HEK293 (cell line): ENCODE measurements around the gene KCNIP2.

Experiments used
- CTCF ChIA-PET: fragments of 350-600 bp; formaldehyde crosslinking; extraction: SDS; loops from one replicate; lab custom pipeline; 2021; ENCODE audit warnings: antibody characterized with exemption; lab: Yijun Ruan, JAX
- POLR2A ChIA-PET: fragments of 300-600 bp; formaldehyde crosslinking; extraction: SDS; loops from one replicate; lab custom pipeline; 2020; ENCODE audit warnings: antibody characterized with exemption, inconsistent platforms; lab: Yijun Ruan, JAX
- H3K27ac ChIP-seq: fragments of 200-500 bp; sonication (Bioruptor generic); 2 replicates; pipeline ENCODE4 v1.5.1; 2014; ENCODE audit warnings: low read depth, low read length, control low read depth, inconsistent platforms; ENCODE audit errors: extremely low read depth
- H3K36me3 ChIP-seq, 2 experiments: fragments of 200-500 bp in 1 of 2; sonication (Bioruptor generic) in 1 of 2; 1 replicate in 1 of 2; 2 replicates in 1 of 2; pipeline ENCODE4 v1.5.1; 2014 to 2017; ENCODE audit warnings: inconsistent platforms in 2 of 2, low read length in 2 of 2; ENCODE audit not compliant: control insufficient read depth in 2 of 2, insufficient read depth in 1 of 2
- H3K4me1 ChIP-seq: fragments of 200-500 bp; sonication (Bioruptor generic); 2 replicates; pipeline ENCODE4 v1.5.1; 2014; ENCODE audit warnings: mild to moderate bottlenecking, low read length, inconsistent platforms; ENCODE audit not compliant: control insufficient read depth, insufficient read depth
- H3K4me3 ChIP-seq: 2 replicates; pipeline ENCODE4 v1.5.1; 2011; ENCODE audit warnings: low read depth, mild to moderate bottlenecking, control low read depth, low read length, moderate library complexity
- H3K9me3 ChIP-seq: fragments of 200-500 bp; sonication (Bioruptor generic); 2 replicates; pipeline ENCODE4 v1.5.1; 2014; ENCODE audit warnings: low read depth, low read length, inconsistent platforms; ENCODE audit not compliant: control insufficient read depth, insufficient read depth
- AEBP2 ChIP-seq: fragments of 450-650 bp; formaldehyde crosslinking; IDR thresholded peaks from 2 replicates; pipeline ENCODE4 v1.5.1; 2016; ENCODE audit warnings: missing biosample characterization, missing genetic modification characterization, borderline replicate concordance
- BCL11B ChIP-seq: fragments of 450-650 bp; formaldehyde crosslinking; IDR thresholded peaks from 2 replicates; pipeline ENCODE4 v1.5.1; 2016; ENCODE audit warnings: low read depth, missing biosample characterization, missing genetic modification characterization
- EGR2 ChIP-seq: fragments of 450-650 bp; formaldehyde crosslinking; IDR thresholded peaks from 2 replicates; pipeline ENCODE4 v1.5.1; 2016; ENCODE audit warnings: low read depth, missing biosample characterization, missing genetic modification characterization
- ELK4 ChIP-seq: IDR thresholded peaks from 2 replicates; pipeline ENCODE4 v1.6.1; 2011; ENCODE audit warnings: mild to moderate bottlenecking, low read depth, low read length, borderline replicate concordance
- FEZF1 ChIP-seq: fragments of 450-650 bp; formaldehyde crosslinking; IDR thresholded peaks from 2 replicates; pipeline ENCODE4 v1.5.1; 2016; ENCODE audit warnings: missing biosample characterization, missing genetic modification characterization
- IKZF3 ChIP-seq: fragments of 450-650 bp; IDR thresholded peaks from 2 replicates; pipeline ENCODE4 v1.5.0; 2018; ENCODE audit warnings: missing biosample characterization, mild to moderate bottlenecking, missing genetic modification characterization, moderate library complexity
- KLF1 ChIP-seq: fragments of 450-650 bp; formaldehyde crosslinking; IDR thresholded peaks from 2 replicates; pipeline ENCODE4 v1.5.1; 2016; ENCODE audit warnings: missing biosample characterization, missing genetic modification characterization
- PBX3 ChIP-seq: sonication (generic); formaldehyde crosslinking; IDR thresholded peaks from 2 replicates; pipeline ENCODE4 v1.8.1; 2022; ENCODE audit warnings: mild to moderate bottlenecking, moderate library complexity, missing genetic modification reagents
- REPIN1 ChIP-seq: fragments of 450-650 bp; formaldehyde crosslinking; IDR thresholded peaks from 2 replicates; pipeline ENCODE4 v1.5.1; 2017; ENCODE audit warnings: missing biosample characterization, missing genetic modification characterization, low read depth
- SP2 ChIP-seq: fragments of 450-650 bp; formaldehyde crosslinking; IDR thresholded peaks from 2 replicates; pipeline ENCODE4 v1.5.1; 2016; ENCODE audit warnings: missing biosample characterization, missing genetic modification characterization
- YY1 ChIP-seq: fragments of 450-650 bp; formaldehyde crosslinking; IDR thresholded peaks from 2 replicates; pipeline ENCODE4 v1.5.1; 2018; ENCODE audit warnings: missing biosample characterization, missing genetic modification characterization
- ZEB2 ChIP-seq: fragments of 450-650 bp; formaldehyde crosslinking; IDR thresholded peaks from 2 replicates; pipeline ENCODE4 v1.5.1; 2016; ENCODE audit warnings: missing biosample characterization, missing genetic modification characterization
- ZFHX2 ChIP-seq: fragments of 450-650 bp; formaldehyde crosslinking; conservative IDR thresholded peaks from 2 replicates; pipeline ENCODE4 v1.5.1; 2016; ENCODE audit warnings: missing biosample characterization, missing genetic modification characterization
- ZFP37 ChIP-seq: fragments of 450-650 bp; formaldehyde crosslinking; IDR thresholded peaks from 2 replicates; pipeline ENCODE4 v1.5.1; 2016; ENCODE audit warnings: missing biosample characterization, missing genetic modification characterization
- ZNF133 ChIP-seq: fragments of 450-650 bp; formaldehyde crosslinking; IDR thresholded peaks from 2 replicates; pipeline ENCODE4 v1.5.1; 2016; ENCODE audit warnings: missing biosample characterization, missing genetic modification characterization
- ZNF274 ChIP-seq, 2 experiments: fragments of 200-500 bp in 1 of 2; fragments of 450-650 bp in 1 of 2; sonication (Bioruptor generic) in 1 of 2; formaldehyde crosslinking in 1 of 2; IDR thresholded peaks; 2 replicates each; pipeline versions ENCODE4 v1.5.1 to v1.6.1; 2014 to 2016; ENCODE audit warnings: borderline replicate concordance in 1 of 2, inconsistent platforms in 1 of 2, low read length in 1 of 2, missing biosample characterization in 1 of 2, missing genetic modification characterization in 1 of 2
- ZNF366 ChIP-seq: fragments of 450-650 bp; formaldehyde crosslinking; conservative IDR thresholded peaks from 2 replicates; pipeline ENCODE4 v1.5.1; 2016; ENCODE audit warnings: missing biosample characterization, missing genetic modification characterization
- ZNF433 ChIP-seq: fragments of 450-650 bp; formaldehyde crosslinking; IDR thresholded peaks from 2 replicates; pipeline ENCODE4 v1.5.1; 2016; ENCODE audit warnings: missing biosample characterization, missing genetic modification characterization, low read depth
- ZNF530 ChIP-seq: fragments of 450-650 bp; formaldehyde crosslinking; IDR thresholded peaks from 2 replicates; pipeline ENCODE4 v1.5.1; 2016; ENCODE audit warnings: low read depth, missing biosample characterization, missing genetic modification characterization
- ZNF544 ChIP-seq: fragments of 450-650 bp; formaldehyde crosslinking; IDR thresholded peaks from 2 replicates; pipeline ENCODE4 v1.5.0; 2017; ENCODE audit warnings: missing biosample characterization, missing genetic modification characterization
- ZNF561 ChIP-seq: fragments of 450-650 bp; IDR thresholded peaks from 2 replicates; pipeline ENCODE4 v1.5.1; 2018; ENCODE audit warnings: missing biosample characterization, missing genetic modification characterization, borderline replicate concordance
- ZNF830 ChIP-seq: fragments of 450-650 bp; IDR thresholded peaks from 2 replicates; pipeline ENCODE4 v1.5.0; 2018; ENCODE audit warnings: missing biosample characterization, missing genetic modification characterization, low read depth, mild to moderate bottlenecking, moderate library complexity
- ZSCAN16 ChIP-seq: fragments of 450-650 bp; formaldehyde crosslinking; IDR thresholded peaks from 2 replicates; pipeline ENCODE4 v1.5.1; 2016; ENCODE audit warnings: missing biosample characterization, missing genetic modification characterization
- TF ChIP-seq, protein P1 (sequence below): fragments of 450-650 bp; formaldehyde crosslinking; IDR thresholded peaks from 2 replicates; pipeline ENCODE4 v1.5.1; 2016; ENCODE audit warnings: missing biosample characterization, missing genetic modification characterization
- TF ChIP-seq, protein P2 (sequence below): fragments of 450-650 bp; formaldehyde crosslinking; IDR thresholded peaks from 2 replicates; pipeline ENCODE4 v1.5.1; 2016; ENCODE audit warnings: missing biosample characterization, missing genetic modification characterization

Gene KCNIP2

DNA sequence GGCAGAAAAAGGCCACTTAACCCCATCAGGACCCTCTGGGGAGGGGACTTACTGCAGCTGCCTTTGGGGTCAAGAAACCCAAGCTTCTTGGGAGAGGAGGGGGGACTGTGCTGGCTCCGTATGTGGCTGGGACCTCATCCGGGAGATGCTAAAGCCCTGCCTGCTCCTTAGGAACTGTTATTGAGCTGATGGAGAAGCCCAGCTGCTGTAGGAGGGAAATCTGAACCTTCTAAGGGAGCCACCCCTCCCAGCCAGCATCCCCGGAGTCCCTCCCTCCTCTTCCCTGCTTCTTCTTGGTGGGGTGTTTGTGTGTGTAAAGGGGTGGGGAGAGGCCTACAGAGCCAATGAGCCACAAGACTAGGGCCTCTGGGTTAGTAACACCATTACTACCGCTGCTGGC lies 8.2 kb downstream of the KCNIP2 start:
- CTCF ChIA-PET = interaction anchor here (0.6 to 8.4 kb wide), 27 partner anchors 12 to 288 kb away, joined by 3 to 178 read pairs (median 3); partner anchors contain the start of genes NPM3 and OGA

DNA sequence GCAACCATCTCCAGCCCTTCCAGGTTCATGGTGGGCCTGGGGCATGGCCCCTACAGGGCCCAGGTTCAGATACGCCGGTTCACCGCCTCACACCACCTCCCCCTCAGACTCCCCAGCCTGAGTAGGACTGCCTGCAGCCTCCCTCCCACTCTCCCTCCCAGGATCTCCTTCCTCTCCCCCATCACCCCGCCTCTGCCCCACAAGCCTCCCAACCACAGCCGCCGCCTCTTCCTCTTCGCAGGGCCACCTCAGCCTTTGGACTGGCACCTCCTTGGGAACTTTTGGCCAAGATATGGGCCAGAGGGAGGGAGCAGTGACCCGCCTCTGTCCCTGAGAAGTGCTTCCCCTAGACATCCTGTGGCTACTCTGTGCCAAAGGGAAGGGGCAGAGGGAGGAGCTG lies 9.3 kb downstream of the KCNIP2 start:
- CTCF ChIA-PET = interaction anchor here (2.3 to 8.4 kb wide), 2 partner anchors 15 to 174 kb away, joined by 17 to 178 read pairs; partner anchors contain the start of gene OGA
- Histone ChIP-seq H3K27ac (no peak overlapping the region), H3K4me1 (peaks cover 7% of the 10 kb centered on the region), H3K36me3 (no peaks in the 10 kb centered on the region), H3K4me3 (no peak overlapping the region), H3K9me3 (no peaks in the 10 kb centered on the region)
- POLR2A ChIA-PET = no interaction called here
- no peak for TF ChIP-seq ZNF274 (IDR thresholded peaks at IDR 0.05; ENCODE audit: low read length)
- no peak for TF ChIP-seq ZNF274 (tag by site-specific recombination; IDR thresholded peaks at IDR 0.05; ENCODE audit: borderline replicate concordance)
- TF ChIP-seq BCL11B = no peak
- no peak; the same call in 1 of the 2 replicates for TF ChIP-seq SP2 (tag by site-specific recombination)
- TF ChIP-seq FEZF1 (tag by site-specific recombination) = no peak
- TF ChIP-seq ZNF530 (tag by site-specific recombination) = no peak
- TF ChIP-seq ZNF366 = no peak
- TF ChIP-seq, protein P1, sequence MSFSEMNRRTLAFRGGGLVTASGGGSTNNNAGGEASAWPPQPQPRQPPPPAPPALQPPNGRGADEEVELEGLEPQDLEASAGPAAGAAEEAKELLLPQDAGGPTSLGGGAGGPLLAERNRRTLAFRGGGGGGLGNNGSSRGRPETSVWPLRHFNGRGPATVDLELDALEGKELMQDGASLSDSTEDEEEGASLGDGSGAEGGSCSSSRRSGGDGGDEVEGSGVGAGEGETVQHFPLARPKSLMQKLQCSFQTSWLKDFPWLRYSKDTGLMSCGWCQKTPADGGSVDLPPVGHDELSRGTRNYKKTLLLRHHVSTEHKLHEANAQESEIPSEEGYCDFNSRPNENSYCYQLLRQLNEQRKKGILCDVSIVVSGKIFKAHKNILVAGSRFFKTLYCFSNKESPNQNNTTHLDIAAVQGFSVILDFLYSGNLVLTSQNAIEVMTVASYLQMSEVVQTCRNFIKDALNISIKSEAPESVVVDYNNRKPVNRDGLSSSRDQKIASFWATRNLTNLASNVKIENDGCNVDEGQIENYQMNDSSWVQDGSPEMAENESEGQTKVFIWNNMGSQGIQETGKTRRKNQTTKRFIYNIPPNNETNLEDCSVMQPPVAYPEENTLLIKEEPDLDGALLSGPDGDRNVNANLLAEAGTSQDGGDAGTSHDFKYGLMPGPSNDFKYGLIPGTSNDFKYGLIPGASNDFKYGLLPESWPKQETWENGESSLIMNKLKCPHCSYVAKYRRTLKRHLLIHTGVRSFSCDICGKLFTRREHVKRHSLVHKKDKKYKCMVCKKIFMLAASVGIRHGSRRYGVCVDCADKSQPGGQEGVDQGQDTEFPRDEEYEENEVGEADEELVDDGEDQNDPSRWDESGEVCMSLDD = no peak
- no peak for TF ChIP-seq ZNF830 (tag by site-specific recombination)
- peak; percentile 95 for TF ChIP-seq ZFHX2 (tag by site-specific recombination)
- TF ChIP-seq EGR2 (tag by site-specific recombination) = peak; percentile 96
- TF ChIP-seq, protein P2, sequence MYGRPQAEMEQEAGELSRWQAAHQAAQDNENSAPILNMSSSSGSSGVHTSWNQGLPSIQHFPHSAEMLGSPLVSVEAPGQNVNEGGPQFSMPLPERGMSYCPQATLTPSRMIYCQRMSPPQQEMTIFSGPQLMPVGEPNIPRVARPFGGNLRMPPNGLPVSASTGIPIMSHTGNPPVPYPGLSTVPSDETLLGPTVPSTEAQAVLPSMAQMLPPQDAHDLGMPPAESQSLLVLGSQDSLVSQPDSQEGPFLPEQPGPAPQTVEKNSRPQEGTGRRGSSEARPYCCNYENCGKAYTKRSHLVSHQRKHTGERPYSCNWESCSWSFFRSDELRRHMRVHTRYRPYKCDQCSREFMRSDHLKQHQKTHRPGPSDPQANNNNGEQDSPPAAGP (tag by site-specific recombination) = peak; percentile 47
- no peak for TF ChIP-seq REPIN1 (tag by site-specific recombination)
- TF ChIP-seq ZFP37 = no peak
- 0 out of 2 replicates have a peak, but pooled peaks have one; percentile 14 for TF ChIP-seq KLF1 (tag by site-specific recombination)

More for the DNA sequence above, 8.2 kb downstream of the KCNIP2 start:
- H3K27ac ChIP-seq = no peak overlapping the region
- H3K9me3 ChIP-seq = no peaks in the 10 kb centered on the region
- no peak for TF ChIP-seq YY1 (tag by site-specific recombination)
- TF ChIP-seq ELK4 = no peak
- no peak for TF ChIP-seq ZEB2 (tag by site-specific recombination)
- no peak for TF ChIP-seq AEBP2 (tag by site-specific recombination)
- TF ChIP-seq ZNF433 (tag by site-specific recombination) = no peak
- TF ChIP-seq ZNF133 (tag by site-specific recombination) = no peak
- TF ChIP-seq ZNF561 (tag by site-specific recombination) = no peak
- TF ChIP-seq IKZF3 = no peak
- TF ChIP-seq ZNF544 (tag by site-specific recombination) = no peak
- no peak for TF ChIP-seq ZSCAN16 (tag by site-specific recombination)
- TF ChIP-seq PBX3 (CRISPR knock-in tag) = no peak
- POLR2A ChIA-PET = interaction anchor here (0.5 kb wide), 1 partner anchor 55 kb away, joined by 3 read pairs; no protein-coding TSS in a partner anchor
- H3K4me1 ChIP-seq = peaks cover 9% of the 10 kb centered on the region
- no peak overlapping the region for H3K4me3 ChIP-seq
- no peaks in the 10 kb centered on the region for H3K36me3 ChIP-seq
